ELR (cell line): ENCODE data around the gene PTRH2.

Source experiments
- DNase-seq: peaks from one replicate; pipeline ENCODE4 v3.0.0-alpha.2; 2015; ENCODE audit warnings: low read depth

Gene PTRH2

GRCh38 chr17:59719526-59719925 lies 12.3 kb upstream of the PTRH2 start:
- no peak for DNase-seq

GRCh38 chr17:59716427-59716826 lies 9.2 kb upstream of the PTRH2 start:
- DNase-seq, result no peak

GRCh38 chr17:59714255-59714654 lies 7.0 kb upstream of the PTRH2 start:
- DNase-seq, result no peak

GRCh38 chr17:59712862-59713261 lies 5.6 kb upstream of the PTRH2 start:
- DNase-seq, result no peak

- no peak for DNase-seq
Measured at GRCh38 chr17:59711936-59712335, 4.7 kb upstream of the PTRH2 start.

GRCh38 chr17:59707971-59708430 lies 771 bp upstream of the PTRH2 start:
- DNase-seq, result no peak

GRCh38 chr17:59702304-59702703 lies 4.9 kb downstream of the PTRH2 start:
- no peak for DNase-seq

GRCh38 chr17:59699786-59700185 lies 7.4 kb downstream of the PTRH2 start:
- DNase-seq, result no peak

GRCh38 chr17:59699218-59699617 lies 8.0 kb downstream of the PTRH2 start:
- DNase-seq, result no peak

- DNase-seq, result no peak
Measured at GRCh38 chr17:59698143-59698542, 9.1 kb downstream of the PTRH2 start.

GRCh38 chr17:59696682-59697277 lies 10.4 kb downstream of the PTRH2 start:
- DNase-seq, result no peak

GRCh38 chr17:59695945-59696681 lies 11.1 kb downstream of the PTRH2 start:
- DNase-seq, result no peak

- DNase-seq, result no peak
Measured at GRCh38 chr17:59694344-59694743, 12.9 kb downstream of the PTRH2 start.

- no peak for DNase-seq
Measured at GRCh38 chr17:59693582-59693981, 13.6 kb downstream of the PTRH2 start.

- no peak for DNase-seq
Measured at GRCh38 chr17:59688496-59688895, 18.7 kb downstream of the PTRH2 start.

GRCh38 chr17:59688008-59688407 lies 19.2 kb downstream of the PTRH2 start:
- no peak for DNase-seq

- DNase-seq, result no peak
Measured at GRCh38 chr17:59684967-59685366, 22.3 kb downstream of the PTRH2 start.

- no peak for DNase-seq
Measured at GRCh38 chr17:59683283-59683682, 23.9 kb downstream of the PTRH2 start.

- peak; percentile 48 for DNase-seq
Measured at GRCh38 chr17:59680314-59680713, 26.9 kb downstream of the PTRH2 start.

GRCh38 chr17:59678918-59679317 lies 28.3 kb downstream of the PTRH2 start:
- no peak for DNase-seq

- DNase-seq, result no peak
Measured at GRCh38 chr17:59676716-59677115, 30.5 kb downstream of the PTRH2 start.

- no peak for DNase-seq
Measured at GRCh38 chr17:59675231-59675630, 32.0 kb downstream of the PTRH2 start.

- peak; percentile 51 for DNase-seq
Measured at GRCh38 chr17:59671386-59671785, 35.8 kb downstream of the PTRH2 start.

- DNase-seq, result no peak
Measured at GRCh38 chr17:59669944-59670343, 37.3 kb downstream of the PTRH2 start.
